Activated naive CD4-positive, alpha-beta T cell treated with anti-CD3 and anti-CD28 coated beads for 36 hours (primary cell): ENCODE measurements around the gene ASB4. TPM values are rescaled to one million over a fixed set of nuclear protein-coding genes. Genes with fewer than 3 reads are reported as not detected.

Source experiments
- CTCF ChIA-PET: fragments of 350-600 bp; sonication (Branson Sonifier 250); formaldehyde crosslinking; loops from one replicate; lab custom pipeline; 2021; ENCODE audit warnings: antibody characterized with exemption; lab: Charles Lee
- DNase-seq: peaks from one replicate; pipeline ENCODE4 v3.0.0-alpha.2; 2020
- H3K27ac Mint-ChIP-seq: one replicate; pipeline ENCODE4 v1.8.0; 2021; ENCODE audit warnings: mild to moderate bottlenecking, mixed read lengths
- H3K27me3 Mint-ChIP-seq: one replicate; pipeline ENCODE4 v1.8.0; 2021; ENCODE audit warnings: low read depth, mixed read lengths
- H3K36me3 Mint-ChIP-seq: one replicate; pipeline ENCODE4 v1.8.0; 2021; ENCODE audit warnings: low read depth, mixed read lengths
- H3K4me1 Mint-ChIP-seq: one replicate; pipeline ENCODE4 v1.8.0; 2021; ENCODE audit warnings: low read depth, mixed read lengths
- H3K4me3 Mint-ChIP-seq: one replicate; pipeline ENCODE4 v1.8.0; 2021; ENCODE audit warnings: mild to moderate bottlenecking, moderate library complexity, mixed read lengths
- H3K9me3 Mint-ChIP-seq: one replicate; pipeline ENCODE4 v1.8.0; 2021; ENCODE audit warnings: mixed read lengths
- intact Hi-C: fragments of 100-400 bp; cut with micrococcal nuclease; formaldehyde crosslinking; loops from one replicate; pipeline ENCODE4 v1.15.1; 2023
- total RNA-seq, 2 experiments: library from RNA; stranded (reverse); gene quantifications; one replicate each; pipeline ENCODE4 v1.2.3, GENCODE V29; 2021

The ASB4 gene
- total RNA-seq, 2 experiments from 2014 or later, result not detected

GRCh38 chr7:95579318-95579717, 93.6 kb downstream of the ASB4 start:
- Mint-ChIP-seq H3K27ac (no peak overlapping the region), H3K36me3 (no peaks in the 10 kb centered on the region), H3K9me3 (no peaks in the 10 kb centered on the region), H3K4me3 (no peak overlapping the region), H3K27me3 (peaks cover 4% of the 10 kb centered on the region), H3K4me1 (no peaks in the 10 kb centered on the region)
- DNase-seq, result no peak
- intact Hi-C loops, result no loop called here
- CTCF ChIA-PET, result no interaction called here

- no peaks in the 10 kb centered on the region for H3K9me3 Mint-ChIP-seq
- DNase-seq, result no peak
- H3K27me3 Mint-ChIP-seq, result peaks cover 4% of the 10 kb centered on the region
- no peaks in the 10 kb centered on the region for H3K36me3 Mint-ChIP-seq
- intact Hi-C loops, result no loop called here
- H3K4me3 Mint-ChIP-seq, result no peak overlapping the region
- H3K27ac Mint-ChIP-seq, result no peak overlapping the region
- CTCF ChIA-PET, result no interaction called here
- H3K4me1 Mint-ChIP-seq, result no peaks in the 10 kb centered on the region
Observed at GRCh38 chr7:95581467-95581866, 95.7 kb downstream of the ASB4 start.

- peaks cover 2% of the 10 kb centered on the region for H3K27me3 Mint-ChIP-seq
- H3K4me1 Mint-ChIP-seq, result no peaks in the 10 kb centered on the region
- intact Hi-C loops, result no loop called here
- DNase-seq, result no peak
- H3K27ac Mint-ChIP-seq, result no peak overlapping the region
- CTCF ChIA-PET, result no interaction called here
- no peaks in the 10 kb centered on the region for H3K36me3 Mint-ChIP-seq
- no peaks in the 10 kb centered on the region for H3K9me3 Mint-ChIP-seq
- H3K4me3 Mint-ChIP-seq, result no peak overlapping the region
Observed at GRCh38 chr7:95582578-95583293, 97.0 kb downstream of the ASB4 start.

GRCh38 chr7:95583834-95584621, 98.3 kb downstream of the ASB4 start:
- H3K27ac Mint-ChIP-seq, result no peak overlapping the region
- no peak overlapping the region for H3K4me3 Mint-ChIP-seq
- H3K4me1 Mint-ChIP-seq, result no peaks in the 10 kb centered on the region
- no peaks in the 10 kb centered on the region for H3K9me3 Mint-ChIP-seq
- no peaks in the 10 kb centered on the region for H3K36me3 Mint-ChIP-seq
- peaks cover 2% of the 10 kb centered on the region for H3K27me3 Mint-ChIP-seq
- intact Hi-C loops, result no loop called here
- DNase-seq, result no peak
- CTCF ChIA-PET, result no interaction called here

GRCh38 chr7:95584769-95585425, 99.2 kb downstream of the ASB4 start:
- Mint-ChIP-seq H3K4me3 (no peak overlapping the region), H3K9me3 (no peaks in the 10 kb centered on the region)

GRCh38 chr7:95585426-95585789, 99.7 kb downstream of the ASB4 start:
- H3K4me3 Mint-ChIP-seq, result no peak overlapping the region
- CTCF ChIA-PET, result no interaction called here
- no peak for DNase-seq
- no peak overlapping the region for H3K27ac Mint-ChIP-seq
- no peaks in the 10 kb centered on the region for H3K36me3 Mint-ChIP-seq
- peaks cover 2% of the 10 kb centered on the region for H3K27me3 Mint-ChIP-seq
- intact Hi-C loops, result no loop called here
- no peaks in the 10 kb centered on the region for H3K4me1 Mint-ChIP-seq
- no peaks in the 10 kb centered on the region for H3K9me3 Mint-ChIP-seq

More at GRCh38 chr7:95584769-95585425, 99.2 kb downstream of the ASB4 start:
- Mint-ChIP-seq H3K36me3 (no peaks in the 10 kb centered on the region), H3K27me3 (peaks cover 2% of the 10 kb centered on the region), H3K27ac (no peak overlapping the region), H3K4me1 (no peaks in the 10 kb centered on the region)
- CTCF ChIA-PET, result no interaction called here
- intact Hi-C loops, result no loop called here
- DNase-seq, result no peak

GRCh38 chr7:95586951-95587301, 101.2 kb downstream of the ASB4 start:
- intact Hi-C loops, result no loop called here
- CTCF ChIA-PET, result no interaction called here
- no peaks in the 10 kb centered on the region for H3K9me3 Mint-ChIP-seq
- no peak overlapping the region for H3K27ac Mint-ChIP-seq
- no peak overlapping the region for H3K4me3 Mint-ChIP-seq
- peaks cover 2% of the 10 kb centered on the region for H3K27me3 Mint-ChIP-seq
- H3K36me3 Mint-ChIP-seq, result no peaks in the 10 kb centered on the region
- H3K4me1 Mint-ChIP-seq, result no peaks in the 10 kb centered on the region
- DNase-seq, result no peak

- Mint-ChIP-seq H3K4me1 (no peaks in the 10 kb centered on the region), H3K27me3 (peaks cover 2% of the 10 kb centered on the region), H3K4me3 (no peak overlapping the region), H3K9me3 (no peaks in the 10 kb centered on the region), H3K27ac (no peak overlapping the region), H3K36me3 (no peaks in the 10 kb centered on the region)
- DNase-seq, result no peak
- CTCF ChIA-PET, result no interaction called here
- intact Hi-C loops, result no loop called here
Observed at GRCh38 chr7:95589031-95589430, 103.3 kb downstream of the ASB4 start.

- Mint-ChIP-seq H3K27me3 (no peaks in the 10 kb centered on the region), H3K4me1 (no peaks in the 10 kb centered on the region), H3K36me3 (no peaks in the 10 kb centered on the region), H3K4me3 (no peak overlapping the region), H3K9me3 (no peaks in the 10 kb centered on the region), H3K27ac (no peak overlapping the region)
- no peak for DNase-seq
- CTCF ChIA-PET, result no interaction called here
- intact Hi-C loops, result no loop called here
Observed at GRCh38 chr7:95589766-95590165, 104.0 kb downstream of the ASB4 start.

Other genes starting within 250 kb of the ASB4 start
- not detected for gene PON1, start 161.4 kb upstream of the ASB4 start, total RNA-seq
- not detected for gene PON3, start 89.6 kb upstream of the ASB4 start, total RNA-seq
- gene PON2, start 50.9 kb upstream of the ASB4 start, total RNA-seq, result 1 to 10 TPM; 3.8 to 3.9 TPM
- not detected for gene PDK4, start 110.6 kb downstream of the ASB4 start, total RNA-seq